Hepatocyte (in vitro differentiated cells): Measurements from ENCODE around the gene CD1D. TPM values are rescaled to one million over a fixed set of nuclear protein-coding genes. Genes with fewer than 3 reads are reported as not detected.
A peak's percentile ranks its signal among the peaks of the same experiment; 100 is the strongest.

ENCODE experiments used
- DNase-seq: peaks from one replicate; pipeline ENCODE4 v3.0.0-alpha.2; 2016; ENCODE audit warnings: low spot score
- H2AFZ ChIP-seq: fragments of 200-600 bp; sonication (generic); 2 replicates; pipeline ENCODE4 v1.6.0; 2016; ENCODE audit warnings: antibody characterized with exemption, mild to moderate bottlenecking
- H3K27ac ChIP-seq: fragments of 200-600 bp; sonication (generic); 2 replicates; pipeline ENCODE4 v1.5.1; 2016; ENCODE audit warnings: mild to moderate bottlenecking
- H3K27me3 ChIP-seq: fragments of 200-600 bp; sonication (generic); 2 replicates; pipeline ENCODE4 v1.6.1; 2016
- H3K36me3 ChIP-seq: fragments of 200-600 bp; sonication (generic); replicated peaks from 2 replicates; pipeline ENCODE4 v1.5.1; 2016; ENCODE audit warnings: low read depth; ENCODE audit not compliant: insufficient read depth
- H3K4me1 ChIP-seq: fragments of 200-600 bp; sonication (generic); 2 replicates; pipeline ENCODE4 v1.5.1; 2016; ENCODE audit warnings: mild to moderate bottlenecking, moderate library complexity; ENCODE audit not compliant: insufficient read depth
- H3K4me2 ChIP-seq: fragments of 200-600 bp; sonication (generic); 2 replicates; pipeline ENCODE4 v1.6.0; 2016
- H3K4me3 ChIP-seq: fragments of 200-600 bp; sonication (generic); 2 replicates; pipeline ENCODE4 v1.5.1; 2016; ENCODE audit warnings: mild to moderate bottlenecking
- H3K79me2 ChIP-seq: fragments of 200-600 bp; sonication (generic); 2 replicates; pipeline ENCODE4 v1.6.0; 2017; ENCODE audit warnings: mild to moderate bottlenecking
- H3K9me2 ChIP-seq: fragments of 200-600 bp; sonication (generic); replicated peaks from 2 replicates; pipeline ENCODE4 v1.6.0; 2017; ENCODE audit warnings: mild to moderate bottlenecking; ENCODE audit not compliant: insufficient read depth
- H3K9me3 ChIP-seq: fragments of 200-600 bp; sonication (generic); 2 replicates; pipeline ENCODE4 v1.5.1; 2016; ENCODE audit warnings: low read depth, mild to moderate bottlenecking
- H4K20me1 ChIP-seq: fragments of 200-600 bp; sonication (generic); 2 replicates; pipeline ENCODE4 v1.6.0; 2016; ENCODE audit warnings: mild to moderate bottlenecking; ENCODE audit not compliant: insufficient read depth, poor library complexity, severe bottlenecking
- EZH2 ChIP-seq: fragments of 200-600 bp; sonication (generic); IDR thresholded peaks from 2 replicates; pipeline ENCODE4 v1.6.1; 2016; ENCODE audit warnings: antibody characterized with exemption, mild to moderate bottlenecking, borderline replicate concordance
- EZH2phosphoT487 ChIP-seq: fragments of 200-600 bp; sonication (generic); IDR thresholded peaks from one replicate; pipeline ENCODE4 v1.6.1; 2018; ENCODE audit warnings: antibody characterized with exemption, mild to moderate bottlenecking, low read depth, moderate library complexity; ENCODE audit not compliant: unreplicated experiment, severe bottlenecking
- WGBS: methylation state at CpG from one replicate; pipeline ENCODE4 v1.1.6; 2016; ENCODE audit warnings: low lambda C conversion rate; ENCODE audit errors: missing lambda C conversion rate; 5-methylcytosine and 5-hydroxymethylcytosine counted together
- polyA plus RNA-seq: library from polyadenylated mRNA; unstranded; fragments of >200 nt; fragmentation: Nextera tagmentation; extraction: Ambion mirVana; gene quantifications from 2 replicates; pipeline ENCODE4 v1.2.1, GENCODE V29; 2016
- total RNA-seq: library from RNA; depleted of rRNA; stranded (reverse); fragments of >200 nt; gene quantifications from 2 replicates; pipeline ENCODE4 v1.2.3, GENCODE V29; 2014
- TF ChIP-seq, protein P1 (sequence below): fragments of 200-600 bp; sonication (generic); IDR thresholded peaks from 2 replicates; pipeline ENCODE4 v1.5.1; 2016; ENCODE audit warnings: antibody characterized with exemption, mild to moderate bottlenecking; ENCODE audit not compliant: poor library complexity

Gene CD1D
- total and polyA plus RNA-seq, 2 experiments from 2014 or later = 3.7 to 3.9 TPM

DNA sequence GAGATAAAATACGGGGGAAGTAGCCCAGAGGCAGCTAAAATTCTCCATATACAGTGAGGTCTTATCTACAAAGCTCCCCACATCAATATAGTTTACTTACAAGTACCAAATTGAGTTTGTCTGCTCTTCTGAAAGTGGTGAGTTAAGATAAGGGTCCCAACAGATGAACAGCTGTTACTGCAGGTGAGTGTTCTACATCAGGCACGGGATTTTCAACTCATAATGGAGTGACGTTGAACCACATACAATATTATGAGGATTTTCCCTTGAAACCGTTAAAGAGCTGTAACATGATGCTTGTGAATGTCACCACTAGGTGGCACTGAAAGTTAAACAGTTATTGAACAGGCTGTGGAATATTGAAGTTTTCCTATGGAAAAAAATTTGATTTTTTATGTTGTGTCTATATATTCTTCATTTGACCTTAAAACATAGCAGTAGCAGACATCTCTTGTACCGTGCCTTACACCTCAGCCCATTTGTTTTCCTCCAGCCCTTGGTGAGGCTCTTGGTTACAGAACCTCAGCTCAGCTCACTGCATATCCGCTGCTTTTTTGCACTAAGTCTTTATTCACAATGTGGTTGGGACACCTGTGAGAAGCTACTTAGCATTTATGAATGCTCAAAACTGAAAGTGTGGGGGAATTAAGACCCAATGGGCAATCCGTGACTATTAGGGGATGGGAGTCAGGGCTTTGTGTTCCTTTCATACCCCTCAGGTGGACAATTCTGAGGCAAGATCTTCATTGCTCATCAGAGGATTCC is 23.2 kb downstream of the CD1D start:
- H3K36me3 ChIP-seq = no peaks in the 10 kb centered on the region
- no peak for TF ChIP-seq EZH2
- TF ChIP-seq, protein P1, sequence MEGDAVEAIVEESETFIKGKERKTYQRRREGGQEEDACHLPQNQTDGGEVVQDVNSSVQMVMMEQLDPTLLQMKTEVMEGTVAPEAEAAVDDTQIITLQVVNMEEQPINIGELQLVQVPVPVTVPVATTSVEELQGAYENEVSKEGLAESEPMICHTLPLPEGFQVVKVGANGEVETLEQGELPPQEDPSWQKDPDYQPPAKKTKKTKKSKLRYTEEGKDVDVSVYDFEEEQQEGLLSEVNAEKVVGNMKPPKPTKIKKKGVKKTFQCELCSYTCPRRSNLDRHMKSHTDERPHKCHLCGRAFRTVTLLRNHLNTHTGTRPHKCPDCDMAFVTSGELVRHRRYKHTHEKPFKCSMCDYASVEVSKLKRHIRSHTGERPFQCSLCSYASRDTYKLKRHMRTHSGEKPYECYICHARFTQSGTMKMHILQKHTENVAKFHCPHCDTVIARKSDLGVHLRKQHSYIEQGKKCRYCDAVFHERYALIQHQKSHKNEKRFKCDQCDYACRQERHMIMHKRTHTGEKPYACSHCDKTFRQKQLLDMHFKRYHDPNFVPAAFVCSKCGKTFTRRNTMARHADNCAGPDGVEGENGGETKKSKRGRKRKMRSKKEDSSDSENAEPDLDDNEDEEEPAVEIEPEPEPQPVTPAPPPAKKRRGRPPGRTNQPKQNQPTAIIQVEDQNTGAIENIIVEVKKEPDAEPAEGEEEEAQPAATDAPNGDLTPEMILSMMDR = peak; percentile 91
- H3K4me3 ChIP-seq = no peak overlapping the region
- no peaks in the 10 kb centered on the region for H3K9me2 ChIP-seq
- WGBS = 18% methylated on average over 7 of the region's 7 CpGs
- no peaks in the 10 kb centered on the region for H4K20me1 ChIP-seq
- no peaks in the 10 kb centered on the region for H3K79me2 ChIP-seq
- H3K4me2 ChIP-seq = no peak overlapping the region
- H3K9me3 ChIP-seq = no peaks in the 10 kb centered on the region
- DNase-seq = peak; percentile 77
- no peak overlapping the region for H2AFZ ChIP-seq
- no peaks in the 10 kb centered on the region for H3K4me1 ChIP-seq
- no peaks in the 10 kb centered on the region for H3K27me3 ChIP-seq
- H3K27ac ChIP-seq = no peak overlapping the region

DNA sequence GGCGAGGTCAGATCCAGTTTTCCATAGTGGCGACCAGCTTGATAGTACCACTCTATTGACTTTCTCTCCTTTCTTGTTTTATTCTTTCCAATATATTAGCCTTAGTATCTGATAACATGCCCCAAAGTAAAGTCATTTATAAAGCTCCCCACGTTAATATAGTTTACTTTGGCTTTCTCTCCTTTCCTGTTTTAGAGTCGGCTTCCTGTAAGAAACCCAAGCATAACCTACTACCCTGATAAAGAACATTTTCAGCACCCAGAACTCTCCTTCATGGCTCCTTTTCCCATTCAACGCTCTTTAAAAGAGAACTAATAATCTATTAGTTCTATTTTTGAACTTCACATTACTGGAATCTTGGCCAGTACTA is 23.7 kb downstream of the CD1D start:
- Histone ChIP-seq H3K4me2 (no peak overlapping the region), H3K27ac (no peak overlapping the region), H3K9me2 (no peaks in the 10 kb centered on the region), H3K9me3 (no peaks in the 10 kb centered on the region), H4K20me1 (no peaks in the 10 kb centered on the region), H3K79me2 (no peaks in the 10 kb centered on the region), H2AFZ (no peak overlapping the region), H3K36me3 (no peaks in the 10 kb centered on the region), H3K4me1 (no peaks in the 10 kb centered on the region), H3K4me3 (no peak overlapping the region), H3K27me3 (no peaks in the 10 kb centered on the region)
- no peak for DNase-seq
- TF ChIP-seq, protein P1 = no peak
- TF ChIP-seq EZH2 (no peak), EZH2phosphoT487 (no peak)
- WGBS = 80% methylated on average over 5 of the region's 5 CpGs

DNA sequence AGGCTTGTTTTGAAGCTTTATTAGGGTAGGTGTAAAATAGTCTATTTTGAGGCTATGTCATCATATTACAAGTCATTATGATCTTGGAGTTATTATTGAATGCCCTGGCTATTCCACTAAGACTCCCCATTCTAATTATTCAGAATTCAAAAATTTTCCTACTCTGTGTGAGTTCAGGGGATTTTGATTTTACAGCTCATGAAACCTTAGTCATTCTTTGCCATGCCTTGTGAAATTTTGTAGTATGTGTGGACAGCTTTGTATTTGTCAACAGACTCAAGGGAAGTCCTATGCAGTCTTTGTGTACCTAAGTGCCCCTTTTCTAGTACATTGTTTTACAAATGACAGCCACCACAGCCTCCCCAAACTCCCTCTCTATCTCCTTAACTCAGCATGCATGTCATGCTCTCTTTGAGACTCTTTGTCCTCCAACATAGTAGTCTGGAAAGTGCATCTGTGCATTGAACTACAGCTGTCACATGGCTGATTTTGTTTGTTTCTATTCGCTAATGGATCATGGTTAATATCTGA is 28.0 kb downstream of the CD1D start:
- DNase-seq = no peak
- H4K20me1 ChIP-seq = no peaks in the 10 kb centered on the region
- TF ChIP-seq, protein P1 = no peak
- TF ChIP-seq EZH2 (no peak), EZH2phosphoT487 (no peak)
- no peak overlapping the region for H3K4me2 ChIP-seq
- no peaks in the 10 kb centered on the region for H3K9me3 ChIP-seq
- H3K27me3 ChIP-seq = no peaks in the 10 kb centered on the region
- H3K4me1 ChIP-seq = no peaks in the 10 kb centered on the region
- H3K4me3 ChIP-seq = no peak overlapping the region
- no peaks in the 10 kb centered on the region for H3K79me2 ChIP-seq
- H3K27ac ChIP-seq = no peak overlapping the region
- no peak overlapping the region for H2AFZ ChIP-seq
- H3K36me3 ChIP-seq = no peaks in the 10 kb centered on the region
- no peaks in the 10 kb centered on the region for H3K9me2 ChIP-seq
- 57% methylated on average over 1 of the region's 1 CpG for WGBS
